HL-60 (cell line): Measurements from ENCODE around the gene ACP3.
"Not testable (repeated sequence)": the region's sequence is repeated elsewhere in the genome, so short reads cannot be mapped to it uniquely, and the experiment has no call there.

Experiments used
- POLR2AphosphoS5 ChIP-seq: IDR thresholded peaks from 2 replicates; pipeline ENCODE4 v1.6.1; 2012; ENCODE audit warnings: low read depth
- TF ChIP-seq, protein P1 (sequence below): IDR thresholded peaks from one replicate; pipeline ENCODE4 v1.5.1; 2011; ENCODE audit warnings: low read length, control low read depth, inconsistent platforms; ENCODE audit not compliant: insufficient read depth
- TF ChIP-seq, protein P2 (sequence below): IDR thresholded peaks from 2 replicates; pipeline ENCODE4 v1.6.1; 2012; ENCODE audit warnings: low read depth; ENCODE audit not compliant: insufficient replicate concordance

DNA sequence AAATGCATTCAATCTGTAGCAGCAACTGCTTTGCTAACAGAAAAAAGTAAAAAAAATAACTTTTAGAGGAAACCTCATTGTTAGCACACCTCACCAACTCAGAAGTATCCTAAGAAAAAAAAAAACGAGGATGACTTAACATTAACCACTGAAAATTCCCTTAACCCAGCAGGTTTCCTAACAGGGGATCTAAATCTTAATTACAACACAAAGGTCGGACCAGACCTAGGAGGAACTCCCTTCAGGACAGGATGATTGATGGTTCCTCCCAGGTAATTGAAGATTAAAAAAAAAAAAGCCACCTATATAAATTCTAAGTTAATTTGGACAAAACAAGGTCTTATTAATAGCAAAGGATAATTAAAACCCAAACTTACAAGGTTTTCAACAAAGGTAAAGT is 12.9 kb upstream of the ACP3 start:
- TF ChIP-seq, protein P1, sequence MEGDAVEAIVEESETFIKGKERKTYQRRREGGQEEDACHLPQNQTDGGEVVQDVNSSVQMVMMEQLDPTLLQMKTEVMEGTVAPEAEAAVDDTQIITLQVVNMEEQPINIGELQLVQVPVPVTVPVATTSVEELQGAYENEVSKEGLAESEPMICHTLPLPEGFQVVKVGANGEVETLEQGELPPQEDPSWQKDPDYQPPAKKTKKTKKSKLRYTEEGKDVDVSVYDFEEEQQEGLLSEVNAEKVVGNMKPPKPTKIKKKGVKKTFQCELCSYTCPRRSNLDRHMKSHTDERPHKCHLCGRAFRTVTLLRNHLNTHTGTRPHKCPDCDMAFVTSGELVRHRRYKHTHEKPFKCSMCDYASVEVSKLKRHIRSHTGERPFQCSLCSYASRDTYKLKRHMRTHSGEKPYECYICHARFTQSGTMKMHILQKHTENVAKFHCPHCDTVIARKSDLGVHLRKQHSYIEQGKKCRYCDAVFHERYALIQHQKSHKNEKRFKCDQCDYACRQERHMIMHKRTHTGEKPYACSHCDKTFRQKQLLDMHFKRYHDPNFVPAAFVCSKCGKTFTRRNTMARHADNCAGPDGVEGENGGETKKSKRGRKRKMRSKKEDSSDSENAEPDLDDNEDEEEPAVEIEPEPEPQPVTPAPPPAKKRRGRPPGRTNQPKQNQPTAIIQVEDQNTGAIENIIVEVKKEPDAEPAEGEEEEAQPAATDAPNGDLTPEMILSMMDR, result not testable (repeated sequence)
- TF ChIP-seq, protein P2, sequence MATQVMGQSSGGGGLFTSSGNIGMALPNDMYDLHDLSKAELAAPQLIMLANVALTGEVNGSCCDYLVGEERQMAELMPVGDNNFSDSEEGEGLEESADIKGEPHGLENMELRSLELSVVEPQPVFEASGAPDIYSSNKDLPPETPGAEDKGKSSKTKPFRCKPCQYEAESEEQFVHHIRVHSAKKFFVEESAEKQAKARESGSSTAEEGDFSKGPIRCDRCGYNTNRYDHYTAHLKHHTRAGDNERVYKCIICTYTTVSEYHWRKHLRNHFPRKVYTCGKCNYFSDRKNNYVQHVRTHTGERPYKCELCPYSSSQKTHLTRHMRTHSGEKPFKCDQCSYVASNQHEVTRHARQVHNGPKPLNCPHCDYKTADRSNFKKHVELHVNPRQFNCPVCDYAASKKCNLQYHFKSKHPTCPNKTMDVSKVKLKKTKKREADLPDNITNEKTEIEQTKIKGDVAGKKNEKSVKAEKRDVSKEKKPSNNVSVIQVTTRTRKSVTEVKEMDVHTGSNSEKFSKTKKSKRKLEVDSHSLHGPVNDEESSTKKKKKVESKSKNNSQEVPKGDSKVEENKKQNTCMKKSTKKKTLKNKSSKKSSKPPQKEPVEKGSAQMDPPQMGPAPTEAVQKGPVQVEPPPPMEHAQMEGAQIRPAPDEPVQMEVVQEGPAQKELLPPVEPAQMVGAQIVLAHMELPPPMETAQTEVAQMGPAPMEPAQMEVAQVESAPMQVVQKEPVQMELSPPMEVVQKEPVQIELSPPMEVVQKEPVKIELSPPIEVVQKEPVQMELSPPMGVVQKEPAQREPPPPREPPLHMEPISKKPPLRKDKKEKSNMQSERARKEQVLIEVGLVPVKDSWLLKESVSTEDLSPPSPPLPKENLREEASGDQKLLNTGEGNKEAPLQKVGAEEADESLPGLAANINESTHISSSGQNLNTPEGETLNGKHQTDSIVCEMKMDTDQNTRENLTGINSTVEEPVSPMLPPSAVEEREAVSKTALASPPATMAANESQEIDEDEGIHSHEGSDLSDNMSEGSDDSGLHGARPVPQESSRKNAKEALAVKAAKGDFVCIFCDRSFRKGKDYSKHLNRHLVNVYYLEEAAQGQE, result not testable (repeated sequence)
- not testable (repeated sequence) for TF ChIP-seq POLR2AphosphoS5
